Measurements from ENCODE around the gene ACTR1A.
A peak's percentile ranks its signal among the peaks of the same experiment; 100 is the strongest.

The ACTR1A gene

GRCh38 chr10:102452672-102453340 is 49.7 kb downstream of the ACTR1A start:
- peak; percentile 33 to 58 for DNase-seq

- DNase-seq, result no peak
Measured at GRCh38 chr10:102451105-102451969, 51.2 kb downstream of the ACTR1A start, which contains the start of gene C10orf95. C10orf95 (minus strand) TSS chr10:102451543; CDS start chr10:102451093, 450 bp downstream.

DNA sequence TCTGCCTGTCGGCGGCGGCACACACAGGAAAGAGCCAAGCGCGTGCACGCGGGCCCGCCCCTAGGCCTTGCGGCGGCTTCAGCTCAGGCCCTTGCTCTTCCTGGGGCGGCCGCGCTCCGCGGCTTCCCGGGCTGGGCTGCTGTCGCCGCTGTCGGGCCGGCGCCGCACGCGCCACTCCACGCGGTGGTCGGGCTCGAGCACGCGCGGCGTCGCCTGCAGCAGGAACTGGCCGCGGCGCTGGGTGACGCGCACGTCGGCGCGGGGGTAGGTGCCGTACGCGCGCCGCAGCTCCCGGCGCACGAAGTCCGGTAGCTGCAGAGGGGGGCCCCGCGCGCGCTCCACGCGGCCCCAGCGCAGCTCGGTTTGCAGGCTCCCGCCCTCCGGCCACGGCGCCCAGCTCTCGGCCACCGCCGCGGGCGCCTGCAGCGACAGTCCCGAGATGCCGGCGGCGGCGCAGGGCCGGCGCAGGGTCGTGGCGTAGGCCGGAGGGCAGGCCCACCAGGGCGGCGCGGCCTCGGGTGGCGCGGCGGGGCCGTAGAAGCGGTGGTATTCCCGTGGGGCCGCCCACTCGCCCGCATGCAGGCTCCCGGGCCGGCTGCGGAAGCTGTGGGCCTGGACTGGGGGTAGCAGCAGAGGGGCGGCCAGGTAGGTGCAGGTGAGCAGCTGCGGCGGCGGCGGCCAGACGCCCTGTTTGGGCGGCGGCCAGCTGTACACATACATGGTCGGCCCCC is 52.0 kb downstream of the ACTR1A start:
- DNase-seq, result peak; percentile 91 to 94

- DNase-seq, result no peak
Measured at GRCh38 chr10:102450124-102450373, 52.5 kb downstream of the ACTR1A start.

DNA sequence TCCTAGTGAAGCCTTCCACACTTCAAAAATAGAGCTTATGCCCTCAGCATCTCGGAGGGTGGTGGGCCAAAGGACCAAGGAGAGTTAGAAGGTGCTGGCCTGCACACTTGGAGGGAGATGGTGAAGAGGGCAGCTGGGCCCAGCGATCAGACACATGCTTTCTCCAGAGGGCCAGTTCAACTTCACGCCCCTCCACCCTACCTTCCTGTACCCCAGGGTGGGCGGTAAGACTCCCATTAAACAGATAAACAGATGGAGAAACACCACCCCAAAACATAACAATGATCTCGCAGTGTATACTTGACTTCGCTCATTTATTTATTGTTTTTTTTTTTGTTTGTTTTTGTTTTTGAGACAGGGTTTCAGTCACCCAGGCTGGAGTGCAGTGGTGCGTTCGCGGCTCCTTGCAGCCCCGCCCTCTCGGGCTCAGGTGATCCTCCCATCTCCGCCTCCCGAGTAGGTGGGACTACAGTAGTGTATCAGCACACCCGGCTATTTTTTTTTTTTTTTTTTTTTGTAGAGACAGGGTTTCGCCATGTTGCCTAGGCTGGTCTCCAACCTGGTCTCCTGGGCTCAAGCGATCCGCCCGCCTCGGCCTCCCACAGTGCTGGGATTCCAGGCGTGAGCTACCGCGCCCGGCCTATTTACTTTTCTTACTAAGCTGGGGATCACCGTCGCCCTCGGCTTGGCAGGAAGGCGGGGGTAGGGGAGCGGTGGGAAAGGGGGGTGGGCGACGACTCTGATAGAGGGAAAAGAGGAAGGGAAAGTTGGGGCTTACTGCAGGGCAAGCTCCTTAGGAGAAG is 53.0 kb downstream of the ACTR1A start:
- peak; percentile 89 to 92 for DNase-seq

- no peak for DNase-seq
Measured at GRCh38 chr10:102444851-102445250, 57.7 kb downstream of the ACTR1A start.

DNA sequence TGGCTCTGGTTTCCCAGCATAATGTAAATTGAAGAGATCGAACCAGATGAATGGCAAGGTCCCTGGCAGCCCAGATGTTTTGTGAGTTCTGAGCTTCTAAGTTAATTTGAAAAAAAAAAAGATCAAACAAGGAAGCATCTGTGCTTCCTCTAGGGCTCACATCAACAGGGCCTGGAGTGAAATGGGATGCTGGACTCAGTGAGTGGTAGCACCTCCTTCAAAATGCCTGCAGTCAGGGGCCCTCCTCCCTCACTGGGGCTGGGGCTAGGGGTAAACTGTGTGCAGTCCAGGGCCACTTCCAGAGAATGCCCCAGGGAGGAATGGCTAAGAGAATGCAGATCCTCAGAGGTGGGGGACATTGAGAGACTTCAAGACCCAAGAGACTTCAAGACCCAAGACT is 64.1 kb downstream of the ACTR1A start:
- DNase-seq, result no peak

- no peak for DNase-seq
Measured at GRCh38 chr10:102437515-102437914, 65.0 kb downstream of the ACTR1A start.

GRCh38 chr10:102436312-102436711 is 66.2 kb downstream of the ACTR1A start:
- DNase-seq, result no peak

GRCh38 chr10:102435529-102436233 is 66.8 kb downstream of the ACTR1A start:
- DNase-seq, result peak; percentile 19 to 58

DNA sequence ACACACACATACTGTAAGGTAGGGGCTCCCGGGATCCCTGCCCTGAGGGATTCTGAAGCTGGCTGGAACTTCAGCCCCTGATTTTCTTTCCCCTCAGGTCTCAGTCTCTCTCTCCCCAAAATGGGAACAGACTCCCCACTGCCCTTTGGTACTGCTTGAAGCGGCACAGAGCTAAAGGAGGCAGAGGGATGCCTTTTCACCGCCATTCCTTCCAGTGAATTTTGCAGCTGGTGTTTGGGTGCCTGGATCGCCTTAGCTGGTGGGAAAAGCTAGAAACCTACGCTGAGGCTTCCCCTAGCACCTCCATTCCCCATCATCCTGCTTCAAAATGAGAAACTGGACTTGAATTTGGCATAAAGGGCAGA is 67.4 kb downstream of the ACTR1A start:
- no peak for DNase-seq

DNA sequence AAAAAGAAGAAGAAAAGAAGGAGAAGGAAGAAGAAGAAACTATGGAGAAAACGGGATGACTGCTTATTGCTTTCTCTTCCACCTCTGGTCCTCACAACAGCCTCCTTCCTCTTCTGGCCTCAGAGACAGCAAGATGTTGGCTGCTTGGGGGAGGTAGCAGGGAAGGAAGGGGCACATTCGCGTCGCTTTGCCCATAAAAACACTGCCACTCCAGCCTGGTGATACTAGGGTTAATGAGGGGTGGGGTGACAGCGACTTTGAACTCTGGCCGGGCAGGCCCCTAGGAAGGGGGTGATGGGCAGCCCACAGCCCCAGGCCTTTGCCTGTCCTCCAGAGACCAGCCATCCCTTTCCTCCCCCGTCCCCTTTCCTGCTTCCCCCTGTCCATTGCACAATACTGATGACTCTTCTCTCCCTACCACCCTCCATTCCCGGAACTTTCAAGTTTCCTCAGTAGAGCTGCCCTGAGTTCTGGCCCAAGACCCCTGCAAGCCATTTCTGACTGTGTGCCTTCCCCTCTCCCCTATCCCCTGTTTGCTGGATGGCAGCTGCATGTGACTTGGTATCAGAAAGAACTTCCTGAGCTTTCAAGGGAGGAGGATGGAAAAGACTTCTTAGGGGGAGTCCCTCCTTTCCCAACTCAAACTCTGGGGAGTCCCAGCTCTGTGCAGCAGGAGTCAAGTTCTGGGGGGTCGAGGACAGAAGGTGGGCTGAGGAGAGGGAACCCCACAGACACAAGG is 67.9 kb downstream of the ACTR1A start:
- DNase-seq, result no peak

DNA sequence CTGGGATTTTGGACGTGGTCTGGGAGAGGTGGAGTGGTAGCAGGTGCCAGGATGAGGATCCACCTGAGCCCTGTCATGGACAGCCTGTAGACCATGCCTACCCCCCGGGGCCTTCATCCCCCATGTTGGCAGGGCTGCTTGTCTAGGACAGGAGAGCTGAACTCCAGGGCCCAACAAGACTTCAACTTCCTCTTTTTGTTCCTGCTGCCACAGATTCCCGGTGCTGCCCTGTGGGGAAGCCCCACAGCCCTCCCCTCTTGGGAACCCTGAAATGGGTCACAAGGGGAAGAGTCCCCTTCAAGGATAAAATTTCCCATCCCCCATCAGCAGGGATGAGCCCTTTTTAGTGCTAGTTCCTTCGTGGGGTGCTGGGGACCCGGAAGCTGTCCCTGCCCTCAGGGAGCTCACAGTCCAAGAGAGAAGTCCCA is 68.9 kb downstream of the ACTR1A start:
- no peak for DNase-seq

DNA sequence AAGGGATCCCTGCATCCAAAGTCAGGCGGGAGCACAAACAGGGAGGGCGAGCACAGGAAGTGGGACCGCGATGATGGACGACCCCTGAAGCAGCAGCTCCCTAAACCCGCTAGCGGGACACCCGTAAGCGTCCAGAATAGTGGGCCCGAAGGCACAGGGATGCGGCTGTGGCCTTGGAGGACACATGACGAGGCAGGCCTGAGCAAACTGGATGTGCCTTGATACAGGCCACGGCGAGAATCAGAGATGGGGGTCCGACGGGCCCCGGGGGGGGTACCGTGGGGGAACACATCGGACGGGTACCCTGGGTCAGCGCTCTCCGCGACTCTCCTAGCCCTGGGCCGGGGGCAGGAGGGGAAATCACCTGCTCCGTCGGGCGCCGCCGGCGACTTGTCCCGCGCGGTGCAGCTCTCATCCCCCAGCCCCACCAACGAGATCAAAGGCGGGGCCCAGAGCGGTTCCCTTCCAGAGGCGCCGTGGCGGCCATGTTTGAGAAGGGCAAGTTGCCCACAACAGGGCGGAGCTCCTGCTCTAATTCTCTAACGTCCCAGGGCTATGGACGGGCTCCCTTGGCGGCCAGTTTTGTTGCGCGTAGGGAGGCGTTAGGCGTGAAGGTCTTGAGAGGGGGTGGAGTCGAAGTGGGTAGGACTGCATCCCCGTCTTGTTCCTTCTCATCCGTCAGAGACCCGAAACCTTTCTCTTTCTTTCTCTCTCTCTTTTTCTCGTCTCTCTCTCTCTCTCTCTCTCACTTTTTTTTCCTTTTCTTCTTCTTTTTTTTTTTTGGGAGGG is 70.2 kb downstream of the ACTR1A start, which contains the start of gene CUEDC2:
Gene CUEDC2 (minus strand): TSS at position 413 of the 789 bp plus-strand sequence. CDS start 7,386 bp downstream, outside the sequence.
- DNase-seq, result peak; percentile 93 to 97

- DNase-seq, result no peak
Measured at GRCh38 chr10:102431452-102432124, 70.9 kb downstream of the ACTR1A start.

DNA sequence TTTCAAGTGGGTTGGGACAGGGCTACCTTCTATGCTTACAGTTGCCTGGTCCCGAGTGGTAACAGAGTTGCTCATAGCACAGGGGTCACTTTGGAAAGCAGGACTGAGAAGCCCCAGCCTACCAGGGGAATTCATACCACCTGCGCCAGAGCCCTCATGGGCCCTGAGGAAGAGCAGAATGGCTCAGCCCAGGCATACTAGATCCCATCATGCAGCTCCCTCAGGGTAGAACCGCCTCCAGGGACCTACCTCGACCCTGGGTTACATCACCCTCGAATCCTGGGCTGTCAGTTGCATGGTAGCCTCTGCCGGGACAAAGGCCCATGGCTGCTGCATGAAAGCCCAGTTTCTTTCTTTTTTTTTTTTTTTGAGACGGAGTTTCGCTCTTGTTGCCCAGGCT is 73.0 kb downstream of the ACTR1A start:
- no peak for DNase-seq
